Spleen (tissue), 11 donors: ENCODE results near the gene C5AR2. TPM values are rescaled to one million over a fixed set of nuclear protein-coding genes. Genes with fewer than 3 reads are reported as not detected.
"Not testable (repeated sequence)": the region's sequence is repeated elsewhere in the genome, so short reads cannot be mapped to it uniquely, and the experiment has no call there.

Source experiments
- DNase-seq: peaks from one replicate; pipeline ENCODE4 v3.0.0-alpha.2; 2020
- H3K27ac ChIP-seq, 8 donors: fragments of 200-600 bp; sonication (generic) in 7 of 8; 1 replicate in 4 of 8; 2 replicates in 4 of 8; pipeline versions ENCODE4 v1.5.0 to v1.8.0; 2016 to 2021; ENCODE audit warnings: inconsistent platforms in 4 of 8, mild to moderate bottlenecking in 4 of 8, moderate library complexity in 1 of 8
- H3K27me3 ChIP-seq, 7 donors: fragments of 200-600 bp; sonication (generic) in 6 of 7; replicated peaks in 1 of 7; 1 replicate in 4 of 7; 2 replicates in 3 of 7; pipeline versions ENCODE4 v1.5.0 to v1.8.0; 2016 to 2021; ENCODE audit warnings: inconsistent platforms in 3 of 7, mild to moderate bottlenecking in 1 of 7
- H3K36me3 ChIP-seq, 6 donors: fragments of 200-600 bp; sonication (generic) in 5 of 6; 1 replicate in 4 of 6; 2 replicates in 2 of 6; pipeline versions ENCODE4 v1.5.0 to v1.8.0; 2016 to 2021; ENCODE audit warnings: inconsistent platforms in 2 of 6
- H3K4me1 ChIP-seq, 6 donors: fragments of 200-600 bp; sonication (generic) in 5 of 6; 1 replicate in 3 of 6; 2 replicates in 3 of 6; pipeline versions ENCODE4 v1.5.0 to v1.8.0; 2016 to 2021; ENCODE audit warnings: inconsistent platforms in 3 of 6
- H3K4me3 ChIP-seq, 8 donors: fragments of 200-600 bp; sonication (generic) in 7 of 8; 1 replicate in 4 of 8; 2 replicates in 4 of 8; pipeline versions ENCODE4 v1.5.0 to v1.8.0; 2016 to 2021; ENCODE audit warnings: inconsistent platforms in 4 of 8, mild to moderate bottlenecking in 4 of 8, moderate library complexity in 2 of 8
- H3K9me3 ChIP-seq, 8 donors: fragments of 200-600 bp; sonication (generic) in 7 of 8; 1 replicate in 4 of 8; 2 replicates in 4 of 8; pipeline versions ENCODE4 v1.5.0 to v1.8.0; 2016 to 2021; ENCODE audit warnings: inconsistent platforms in 4 of 8
- CTCF ChIP-seq, 11 experiments: fragments of 200-600 bp in 7 of 11; fragments of 450-650 bp in 4 of 11; sonication (generic) in 4 of 11; IDR thresholded peaks in 8 of 11; conservative IDR thresholded peaks in 3 of 11; 1 replicate in 7 of 11; 2 replicates in 4 of 11; pipeline versions ENCODE4 v1.4.0 to v1.8.0; 2016 to 2021; ENCODE audit warnings: antibody characterized with exemption in 11 of 11, inconsistent platforms in 4 of 11, mild to moderate bottlenecking in 1 of 11
- POLR2A ChIP-seq, 3 donors: fragments of 450-650 bp; IDR thresholded peaks; one replicate each; pipeline ENCODE4 v1.5.1; 2017; ENCODE audit warnings: antibody characterized with exemption in 3 of 3, mild to moderate bottlenecking in 1 of 3
- POLR2AphosphoS5 ChIP-seq, 3 donors: sonication (generic); formaldehyde crosslinking; IDR thresholded peaks; one replicate each; pipeline ENCODE4 v1.5.1; 2017; ENCODE audit warnings: antibody characterized with exemption in 3 of 3
- WGBS, 5 donors: extraction: QIAGEN DNeasy Blood & Tissue Kit in 3 of 5; methylation state at CpG; one replicate each; pipeline versions ENCODE4 v1.1.5 to v1.1.7; 2013 to 2018; 5-methylcytosine and 5-hydroxymethylcytosine counted together
- intact Hi-C: fragments of 100-400 bp; cut with DNase I; formaldehyde crosslinking; loops from one replicate; pipeline ENCODE4 v1.15.0; 2023; ENCODE audit warnings: low total_unique reads
- polyA plus RNA-seq, 3 donors: library from polyadenylated mRNA; stranded (reverse); fragments of 200-250 nt; gene quantifications; one replicate each; pipeline ENCODE4 v1.2.1, GENCODE V29; 2013
- total RNA-seq, 7 donors: library from RNA; depleted of rRNA in 3 of 7; stranded (reverse); fragments of >200 nt in 3 of 7; fragmentation: NEBNext Ultra II Directional in 4 of 7; extraction: Animal tissue kit (Norgen Biotek cat#: 25700) in 4 of 7; gene quantifications; one replicate each; pipeline versions ENCODE4 v1.1.0 to v1.2.1, GENCODE V29; 2016 to 2021
- donor health status: healthy with polysubstance abuse.
- donor health status: DM: no; HTN: no; CAD: no; lungs with moderate emphysema.
- donor health status: DM: no; HTN: no; CAD: no.
- donor health status: Bipolar disorder and iron deficiency.
- donor health status: healthy.
- donor health status: DM: no; HTN: no; CAD: no.
- donor health status: DM: yes; HTN: yes; CAD: no.

C5AR2 gene
- total and polyA plus RNA-seq, 10 donors = 1.3 to 55.7 (median 25.3) TPM

- TF ChIP-seq POLR2A (IDR thresholded peaks at IDR 0.05) = no peak
- peak in 2 of 3 donors; percentile 60 to 72 for TF ChIP-seq POLR2AphosphoS5 (IDR thresholded peaks at IDR 0.05)
- H3K27ac ChIP-seq = peak overlapping the region in 7 of 8 donors; percentile 76 to 91 (median 88)
- peaks cover 6 to 100% (median 91%) of the 10 kb centered on the region in 6 donors for H3K36me3 ChIP-seq
- H3K27me3 ChIP-seq = no peaks in the 10 kb centered on the region
- H3K9me3 ChIP-seq = no peaks in the 10 kb centered on the region
- peak; percentile 87 for DNase-seq
- WGBS, 5 donors = 63 to 80% (median 64%) methylated on average over 13 of the region's 13 CpGs
- peak overlapping the region in 1 of 8 donors; percentile 44 for H3K4me3 ChIP-seq
- peaks cover 0 to 43% (median 12%) of the 10 kb centered on the region in 6 donors for H3K4me1 ChIP-seq
- intact Hi-C loops = no loop called here
Measured at GRCh38 chr19:47363758-47364531, 32.0 kb downstream of the C5AR2 start.

- Histone ChIP-seq H3K36me3 (peaks cover 6 to 100% (median 90%) of the 10 kb centered on the region in 6 donors), H3K4me1 (peaks cover 0 to 54% (median 15%) of the 10 kb centered on the region in 6 donors), H3K27ac (peak overlapping the region in 3 of 8 donors; percentile 36 to 91 (median 78))
- intact Hi-C loops, DNase-seq, H3K4me3 ChIP-seq, H3K9me3 ChIP-seq, H3K27me3 ChIP-seq: not testable (repeated sequence)
- 92 to 98% (median 94%) methylated on average over 6 to 10 of the region's 10 CpGs for WGBS, 5 donors
Measured at GRCh38 chr19:47365455-47365854, 33.5 kb downstream of the C5AR2 start.

- peak overlapping the region in 1 of 8 donors; percentile 54 for H3K4me3 ChIP-seq
- 39 to 71% (median 55%) methylated on average over 6 to 10 of the region's 10 CpGs for whole genome bisulfite sequencing, 5 donors
- no peaks in the 10 kb centered on the region for H3K9me3 ChIP-seq
- H3K27me3 ChIP-seq = no peaks in the 10 kb centered on the region
- H3K36me3 ChIP-seq = peaks cover 0 to 100% (median 86%) of the 10 kb centered on the region in 6 donors
- TF ChIP-seq POLR2A (IDR thresholded peaks at IDR 0.05) = no peak
- peak in 2 of 11 experiments; percentile 9 to 17 for TF ChIP-seq CTCF (IDR thresholded peaks at IDR 0.05 in 8 of 11, conservative IDR thresholded peaks at IDR 0.05 in 3 of 11)
- TF ChIP-seq POLR2AphosphoS5 (IDR thresholded peaks at IDR 0.05) = peak; percentile 48 to 68 (median 63)
- peak; percentile 89 for DNase-seq
- intact Hi-C loops = no loop called here
- peaks cover 0 to 41% (median 10%) of the 10 kb centered on the region in 6 donors for H3K4me1 ChIP-seq
- peak overlapping the region in 7 of 8 donors; percentile 60 to 92 (median 81) for H3K27ac ChIP-seq
Measured at GRCh38 chr19:47370045-47370611, 38.2 kb downstream of the C5AR2 start.

GRCh38 chr19:47371261-47371660 is 39.3 kb downstream of the C5AR2 start:
- Histone ChIP-seq H3K36me3 (peaks cover 0 to 100% (median 88%) of the 10 kb centered on the region in 6 donors), H3K9me3 (no peaks in the 10 kb centered on the region), H3K27ac (peak overlapping the region in 6 of 8 donors; percentile 72 to 92 (median 84)), H3K4me1 (peaks cover 0 to 32% (median 10%) of the 10 kb centered on the region in 6 donors), H3K4me3 (peak overlapping the region in 1 of 8 donors; percentile 54), H3K27me3 (no peaks in the 10 kb centered on the region)
- TF ChIP-seq POLR2AphosphoS5 (IDR thresholded peaks at IDR 0.05) = no peak
- TF ChIP-seq CTCF (IDR thresholded peaks at IDR 0.05 in 8 of 11, conservative IDR thresholded peaks at IDR 0.05 in 3 of 11) = no peak
- TF ChIP-seq POLR2A (IDR thresholded peaks at IDR 0.05) = no peak
- WGBS, 5 donors = 81 to 92% (median 85%) methylated on average over 9 of the region's 9 CpGs
- intact Hi-C loops = no loop called here
- peak; percentile 74 for DNase-seq

- Histone ChIP-seq H3K4me3 (no peak overlapping the region), H3K36me3 (peaks cover 0 to 100% (median 90%) of the 10 kb centered on the region in 6 donors), H3K27ac (peak overlapping the region in 1 of 8 donors; percentile 92), H3K27me3 (no peaks in the 10 kb centered on the region), H3K9me3 (no peaks in the 10 kb centered on the region), H3K4me1 (peaks cover 0 to 37% (median 10%) of the 10 kb centered on the region in 6 donors)
- intact Hi-C loops = no loop called here
- TF ChIP-seq POLR2AphosphoS5 (IDR thresholded peaks at IDR 0.05) (no peak), CTCF (IDR thresholded peaks at IDR 0.05 in 8 of 11, conservative IDR thresholded peaks at IDR 0.05 in 3 of 11) (no peak), POLR2A (IDR thresholded peaks at IDR 0.05) (no peak)
- WGBS, 5 donors = 89 to 98% (median 95%) methylated on average over 12 to 22 of the region's 22 CpGs
- DNase-seq = no peak
Measured at GRCh38 chr19:47372603-47373002, 40.6 kb downstream of the C5AR2 start.
